ENCODE measurements around the gene PAK5. TPM values are rescaled to one million over a fixed set of nuclear protein-coding genes. Genes with fewer than 3 reads are reported as not detected.

The PAK5 gene
- total and polyA plus RNA-seq, 2 of the 13 experiments (the other 11 are each of a cell fraction or from before 2014, with no cell fraction given): not detected

DNA sequence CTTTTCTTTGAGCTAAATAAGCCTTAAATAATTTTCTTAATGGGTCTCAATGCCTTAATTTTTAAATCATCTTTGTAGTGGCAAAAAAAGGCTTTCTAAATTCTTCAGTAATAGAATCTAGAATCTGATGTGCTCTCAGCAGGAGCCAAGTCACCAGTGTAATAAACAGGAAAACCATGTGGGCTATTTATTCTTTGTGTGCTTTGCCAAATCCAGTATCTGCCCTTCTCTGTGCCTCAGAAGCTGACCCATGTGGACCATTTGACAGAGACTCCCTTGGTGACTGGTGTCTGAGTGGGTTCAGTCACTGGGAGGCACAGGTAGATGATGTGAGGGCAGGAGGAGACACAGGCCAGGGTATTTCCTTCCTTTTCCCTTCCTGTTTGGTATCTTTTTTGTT, 152.9 kb downstream of the PAK5 start:
- in situ Hi-C loops (cut with HindIII; ENCODE audit: extremely low pct_ligation_motif_present, low pct_unique_long_range_greater_than_20kb): no loop called here
- ATAC-seq: no peak
- BruUV-seq (replicated peaks): no TSS peak
- CTCF ChIA-PET (ENCODE audit: low intra/inter-chr PET ratio, low total read pairs): no interaction called here
- no peaks in the 10 kb centered on the region for H3K27me3 ChIP-seq (ENCODE audit: control insufficient read depth in 1 of 2, insufficient read depth in 2 of 2, low read length in 2 of 2)
- H3K9me3 ChIP-seq (ENCODE audit: low read length): no peaks in the 10 kb centered on the region
- no peak overlapping the region for H3K9ac ChIP-seq (ENCODE audit: insufficient read depth, low read depth, low read length)
- H3K4me1 ChIP-seq (ENCODE audit: insufficient read depth, low read length): no peaks in the 10 kb centered on the region
- H3K79me2 ChIP-seq (ENCODE audit: insufficient read depth, low read length): no peaks in the 10 kb centered on the region
- no peak overlapping the region for H3K27ac ChIP-seq (ENCODE audit: extremely low read length, insufficient read depth, low read length)
- no peak for FAIRE-seq
- H4K20me1 ChIP-seq (ENCODE audit: insufficient read depth, low read length): no peaks in the 10 kb centered on the region
- DNase-seq (ENCODE audit: low spot score): no peak
- H2AFZ ChIP-seq (ENCODE audit: low read length): no peak overlapping the region
- POLR2A ChIA-PET: no interaction called here
- intact Hi-C loops (cut with micrococcal nuclease; ENCODE audit: unreplicated experiment): no loop called here
- H3K36me3 ChIP-seq (replicated peaks in 1 of 2; ENCODE audit: control insufficient read depth in 1 of 2, insufficient read depth in 2 of 2, low read length in 2 of 2): no peaks in the 10 kb centered on the region
- no peak overlapping the region for H3K4me2 ChIP-seq (ENCODE audit: low read depth, low read length)
- H3K4me3 ChIP-seq (replicated peaks in 1 of 3; ENCODE audit: insufficient read depth in 1 of 3, low read depth in 2 of 3, low read length in 3 of 3): no peak overlapping the region
- TF ChIP-seq BRCA1 (CRISPR knock-in tag; IDR thresholded peaks at IDR 0.05): no peak
- TF ChIP-seq NBN (conservative IDR thresholded peaks at IDR 0.05): no peak
- no peak for TF ChIP-seq NAIF1 (CRISPR knock-in tag; IDR thresholded peaks at IDR 0.05; ENCODE audit: borderline replicate concordance)
- TF ChIP-seq, protein P1, sequence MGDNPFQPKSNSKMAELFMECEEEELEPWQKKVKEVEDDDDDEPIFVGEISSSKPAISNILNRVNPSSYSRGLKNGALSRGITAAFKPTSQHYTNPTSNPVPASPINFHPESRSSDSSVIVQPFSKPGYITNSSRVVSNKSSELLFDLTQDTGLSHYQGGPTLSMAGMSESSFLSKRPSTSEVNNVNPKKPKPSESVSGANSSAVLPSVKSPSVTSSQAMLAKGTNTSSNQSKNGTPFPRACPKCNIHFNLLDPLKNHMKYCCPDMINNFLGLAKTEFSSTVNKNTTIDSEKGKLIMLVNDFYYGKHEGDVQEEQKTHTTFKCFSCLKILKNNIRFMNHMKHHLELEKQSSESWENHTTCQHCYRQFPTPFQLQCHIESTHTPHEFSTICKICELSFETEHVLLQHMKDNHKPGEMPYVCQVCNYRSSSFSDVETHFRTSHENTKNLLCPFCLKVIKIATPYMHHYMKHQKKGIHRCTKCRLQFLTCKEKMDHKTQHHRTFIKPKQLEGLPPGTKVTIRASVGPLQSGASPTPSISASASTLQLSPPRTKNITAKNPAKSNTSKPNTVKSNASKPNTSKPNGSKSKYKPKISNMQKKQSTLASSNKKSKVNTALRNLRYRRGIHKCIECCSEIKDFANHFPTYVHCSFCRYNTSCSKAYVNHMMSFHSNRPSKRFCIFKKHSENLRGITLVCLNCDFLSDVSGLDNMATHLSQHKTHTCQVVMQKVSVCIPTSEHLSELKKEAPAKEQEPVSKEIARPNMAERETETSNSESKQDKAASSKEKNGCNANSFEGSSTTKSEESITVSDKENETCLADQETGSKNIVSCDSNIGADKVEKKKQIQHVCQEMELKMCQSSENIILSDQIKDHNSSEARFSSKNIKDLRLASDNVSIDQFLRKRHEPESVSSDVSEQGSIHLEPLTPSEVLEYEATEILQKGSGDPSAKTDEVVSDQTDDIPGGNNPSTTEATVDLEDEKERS (CRISPR knock-in tag; IDR thresholded peaks at IDR 0.05): no peak
- TF ChIP-seq MYC (CRISPR knock-in tag; IDR thresholded peaks at IDR 0.05; ENCODE audit: borderline replicate concordance): no peak
- no peak for TF ChIP-seq ARNT2 (CRISPR knock-in tag; IDR thresholded peaks at IDR 0.05; ENCODE audit: low read depth)
- no peak for TF ChIP-seq HNRNPUL1 (IDR thresholded peaks at IDR 0.05; ENCODE audit: low read depth, low read length)
- TF ChIP-seq, protein P2, sequence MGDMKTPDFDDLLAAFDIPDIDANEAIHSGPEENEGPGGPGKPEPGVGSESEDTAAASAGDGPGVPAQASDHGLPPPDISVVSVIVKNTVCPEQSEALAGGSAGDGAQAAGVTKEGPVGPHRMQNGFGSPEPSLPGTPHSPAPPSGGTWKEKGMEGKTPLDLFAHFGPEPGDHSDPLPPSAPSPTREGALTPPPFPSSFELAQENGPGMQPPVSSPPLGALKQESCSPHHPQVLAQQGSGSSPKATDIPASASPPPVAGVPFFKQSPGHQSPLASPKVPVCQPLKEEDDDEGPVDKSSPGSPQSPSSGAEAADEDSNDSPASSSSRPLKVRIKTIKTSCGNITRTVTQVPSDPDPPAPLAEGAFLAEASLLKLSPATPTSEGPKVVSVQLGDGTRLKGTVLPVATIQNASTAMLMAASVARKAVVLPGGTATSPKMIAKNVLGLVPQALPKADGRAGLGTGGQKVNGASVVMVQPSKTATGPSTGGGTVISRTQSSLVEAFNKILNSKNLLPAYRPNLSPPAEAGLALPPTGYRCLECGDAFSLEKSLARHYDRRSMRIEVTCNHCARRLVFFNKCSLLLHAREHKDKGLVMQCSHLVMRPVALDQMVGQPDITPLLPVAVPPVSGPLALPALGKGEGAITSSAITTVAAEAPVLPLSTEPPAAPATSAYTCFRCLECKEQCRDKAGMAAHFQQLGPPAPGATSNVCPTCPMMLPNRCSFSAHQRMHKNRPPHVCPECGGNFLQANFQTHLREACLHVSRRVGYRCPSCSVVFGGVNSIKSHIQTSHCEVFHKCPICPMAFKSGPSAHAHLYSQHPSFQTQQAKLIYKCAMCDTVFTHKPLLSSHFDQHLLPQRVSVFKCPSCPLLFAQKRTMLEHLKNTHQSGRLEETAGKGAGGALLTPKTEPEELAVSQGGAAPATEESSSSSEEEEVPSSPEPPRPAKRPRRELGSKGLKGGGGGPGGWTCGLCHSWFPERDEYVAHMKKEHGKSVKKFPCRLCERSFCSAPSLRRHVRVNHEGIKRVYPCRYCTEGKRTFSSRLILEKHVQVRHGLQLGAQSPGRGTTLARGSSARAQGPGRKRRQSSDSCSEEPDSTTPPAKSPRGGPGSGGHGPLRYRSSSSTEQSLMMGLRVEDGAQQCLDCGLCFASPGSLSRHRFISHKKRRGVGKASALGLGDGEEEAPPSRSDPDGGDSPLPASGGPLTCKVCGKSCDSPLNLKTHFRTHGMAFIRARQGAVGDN (CRISPR knock-in tag; IDR thresholded peaks at IDR 0.05): no peak
- no peak for TF ChIP-seq ZNF382 (CRISPR knock-in tag; IDR thresholded peaks at IDR 0.05; ENCODE audit: borderline replicate concordance)
- no peak for TF ChIP-seq PHF8 (CRISPR knock-in tag; IDR thresholded peaks at IDR 0.05)
- TF ChIP-seq ZNF781 (CRISPR knock-in tag; IDR thresholded peaks at IDR 0.05; ENCODE audit: borderline replicate concordance, not compliant biosample characterization): no peak
- TF ChIP-seq ZNF672 (CRISPR knock-in tag; IDR thresholded peaks at IDR 0.05): no peak
- TF ChIP-seq ZBED4 (CRISPR knock-in tag; IDR thresholded peaks at IDR 0.05; ENCODE audit: borderline replicate concordance): no peak
- TF ChIP-seq FOXO1 (CRISPR knock-in tag; IDR thresholded peaks at IDR 0.05): no peak
- no peak for TF ChIP-seq ZNF841 (CRISPR knock-in tag; IDR thresholded peaks at IDR 0.05; ENCODE audit: borderline replicate concordance)
